GM23338 (cell line): ENCODE data around the gene TMEM131L. TPM values are rescaled to one million over a fixed set of nuclear protein-coding genes. Genes with fewer than 3 reads are reported as not detected.

Source experiments
- ATAC-seq: fragments of 200-7000 bp; cut with Tn5 transposase; 3 replicates; pipeline ENCODE4 v1.9.1; 2020
- DNase-seq: peaks from one replicate; pipeline ENCODE4 v3.0.0-alpha.2; 2015; ENCODE audit warnings: low spot score
- H2AFZ ChIP-seq: fragments of 200-600 bp; sonication (generic); 2 replicates; pipeline ENCODE4 v1.8.0; 2016; ENCODE audit warnings: antibody characterized with exemption, mild to moderate bottlenecking, moderate library complexity
- H3F3A ChIP-seq: fragments of 200-600 bp; sonication (generic); replicated peaks from 2 replicates; pipeline ENCODE4 v1.8.0; 2017; ENCODE audit warnings: antibody characterized with exemption, mixed run types, low read depth
- H3K27ac ChIP-seq: fragments of 200-600 bp; sonication (generic); 2 replicates; pipeline ENCODE4 v1.6.1; 2016; ENCODE audit warnings: low read depth
- H3K27me3 ChIP-seq: fragments of 200-600 bp; sonication (generic); 2 replicates; pipeline ENCODE4 v1.8.0; 2016; ENCODE audit warnings: mild to moderate bottlenecking, mixed run types, moderate library complexity; ENCODE audit not compliant: insufficient read depth
- H3K36me3 ChIP-seq: fragments of 200-600 bp; sonication (generic); 2 replicates; pipeline ENCODE4 v1.8.0; 2016; ENCODE audit warnings: mild to moderate bottlenecking; ENCODE audit not compliant: insufficient read depth
- H3K4me1 ChIP-seq: fragments of 200-600 bp; sonication (generic); 2 replicates; pipeline ENCODE4 v1.8.0; 2016; ENCODE audit warnings: mild to moderate bottlenecking, moderate library complexity; ENCODE audit not compliant: insufficient read depth
- H3K4me2 ChIP-seq: fragments of 200-600 bp; sonication (generic); 2 replicates; pipeline ENCODE4 v1.7.1; 2017; ENCODE audit warnings: mixed run types
- H3K4me3 ChIP-seq: fragments of 200-600 bp; sonication (generic); 2 replicates; pipeline ENCODE4 v1.6.1; 2016; ENCODE audit warnings: mixed run types
- H3K79me2 ChIP-seq: fragments of 200-600 bp; sonication (generic); replicated peaks from 2 replicates; pipeline ENCODE4 v1.8.0; 2017; ENCODE audit warnings: mild to moderate bottlenecking; ENCODE audit not compliant: insufficient read depth
- H3K9me2 ChIP-seq: fragments of 200-600 bp; sonication (generic); 2 replicates; pipeline ENCODE4 v1.8.0; 2017; ENCODE audit not compliant: insufficient read depth
- H4K20me1 ChIP-seq: fragments of 200-600 bp; sonication (generic); replicated peaks from 2 replicates; pipeline ENCODE4 v1.8.0; 2017; ENCODE audit warnings: mild to moderate bottlenecking; ENCODE audit not compliant: insufficient read depth
- H3K27ac Mint-ChIP-seq: 2 replicates; pipeline ENCODE4 v1.8.0; 2020; ENCODE audit warnings: inconsistent platforms, mild to moderate bottlenecking, moderate library complexity, mixed read lengths
- H3K27me3 Mint-ChIP-seq: 3 replicates; pipeline ENCODE4 v1.8.0; 2022; ENCODE audit warnings: low read depth, mild to moderate bottlenecking, moderate library complexity, mixed read lengths, inconsistent platforms; ENCODE audit not compliant: insufficient read depth, poor library complexity
- H3K36me3 Mint-ChIP-seq: 3 replicates; pipeline ENCODE4 v1.8.0; 2021; ENCODE audit warnings: low read depth, mild to moderate bottlenecking, inconsistent platforms, moderate library complexity, mixed read lengths
- H3K4me1 Mint-ChIP-seq: 3 replicates; pipeline ENCODE4 v1.8.0; 2020; ENCODE audit warnings: mild to moderate bottlenecking, inconsistent platforms, mixed read lengths
- H3K4me3 Mint-ChIP-seq: 3 replicates; pipeline ENCODE4 v1.8.0; 2021; ENCODE audit warnings: moderate library complexity, mild to moderate bottlenecking, inconsistent platforms, mixed read lengths
- H3K9me3 Mint-ChIP-seq: 3 replicates; pipeline ENCODE4 v1.8.0; 2020; ENCODE audit warnings: moderate library complexity, mild to moderate bottlenecking, inconsistent platforms, mixed read lengths
- CREB1 ChIP-seq: fragments of 250-450 bp; sonication (Bioruptor Pico); IDR thresholded peaks from 2 replicates; pipeline ENCODE4 v1.5.0; 2020; ENCODE audit warnings: low read depth, mild to moderate bottlenecking, moderate library complexity
- EZH2 ChIP-seq: fragments of 200-600 bp; sonication (generic); IDR thresholded peaks from one replicate; pipeline ENCODE4 v1.8.0; 2017; ENCODE audit warnings: antibody characterized with exemption, mild to moderate bottlenecking, low read depth; ENCODE audit not compliant: unreplicated experiment
- EZH2phosphoT487 ChIP-seq: fragments of 200-600 bp; sonication (generic); IDR thresholded peaks from one replicate; pipeline ENCODE4 v1.8.1; 2018; ENCODE audit warnings: antibody characterized with exemption; ENCODE audit not compliant: unreplicated experiment
- JUNB ChIP-seq: IDR thresholded peaks from one replicate; pipeline ENCODE4 v1.6.1; 2016; ENCODE audit warnings: antibody characterized with exemption; ENCODE audit not compliant: unreplicated experiment
- NANOG ChIP-seq: IDR thresholded peaks from 2 replicates; pipeline ENCODE4 v1.6.1; 2016; ENCODE audit warnings: antibody characterized with exemption, borderline replicate concordance
- POLR2AphosphoS5 ChIP-seq: IDR thresholded peaks from 2 replicates; pipeline ENCODE4 v1.6.1; 2016; ENCODE audit warnings: antibody characterized with exemption, low read depth
- STAT1 ChIP-seq: IDR thresholded peaks from one replicate; pipeline ENCODE4 v1.6.1; 2016; ENCODE audit warnings: antibody characterized with exemption; ENCODE audit not compliant: unreplicated experiment
- ZNF114 ChIP-seq: fragments of 250-450 bp; sonication (Bioruptor Pico); IDR thresholded peaks from 2 replicates; pipeline ENCODE4 v1.5.0; 2020; ENCODE audit warnings: mild to moderate bottlenecking, moderate library complexity
- ZNF331 ChIP-seq: fragments of 250-450 bp; sonication (Bioruptor Pico); IDR thresholded peaks from 2 replicates; pipeline ENCODE4 v1.5.0; 2020; ENCODE audit warnings: low read depth, mild to moderate bottlenecking, moderate library complexity
- polyA plus RNA-seq: library from polyadenylated mRNA; unstranded; fragments of >200 nt; fragmentation: Nextera tagmentation; extraction: Ambion mirVana; gene quantifications from 2 replicates; pipeline ENCODE4 v1.2.1, GENCODE V29; 2016
- total RNA-seq: library from RNA; depleted of rRNA; stranded (reverse); fragments of >200 nt; shearing (Covaris generic); gene quantifications from 2 replicates; pipeline ENCODE4 v1.2.3, GENCODE V29; 2014
- TF ChIP-seq, protein P1 (sequence below): fragments of 250-450 bp; sonication (Bioruptor Pico); IDR thresholded peaks from 2 replicates; pipeline ENCODE4 v1.5.0; 2020; ENCODE audit warnings: mild to moderate bottlenecking, moderate library complexity
- TF ChIP-seq, protein P2 (sequence below), 2 experiments: fragments of 200-600 bp in 1 of 2; sonication (generic) in 1 of 2; conservative IDR thresholded peaks; 2 replicates each; pipeline versions ENCODE4 v1.5.1 to v1.6.1; 2016 to 2017; ENCODE audit warnings: antibody characterized with exemption in 2 of 2, low read depth in 2 of 2, mild to moderate bottlenecking in 2 of 2, moderate library complexity in 1 of 2

The TMEM131L gene
- total and polyA plus RNA-seq, 2 experiments from 2014 or later = 11.1 to 32.2 TPM

DNA sequence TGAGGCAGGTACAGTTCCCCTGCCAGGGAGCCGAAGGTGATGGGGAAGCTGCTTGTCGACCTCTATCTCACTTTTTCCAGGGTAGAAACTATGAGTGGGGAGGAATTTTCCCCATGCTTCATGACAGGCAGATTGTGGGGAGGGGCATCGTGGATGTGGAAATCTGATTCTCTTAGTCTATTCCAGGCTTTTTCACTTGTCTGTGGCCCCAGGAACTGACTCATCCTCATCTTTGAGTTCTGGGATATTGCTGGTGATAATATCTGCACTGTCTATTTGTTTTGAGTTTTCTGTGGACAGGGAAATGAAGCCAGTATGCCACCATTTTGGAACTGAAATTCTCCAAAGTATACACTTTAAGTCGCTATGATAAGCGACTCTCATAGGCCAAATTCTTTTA lies 210.3 kb downstream of the TMEM131L start (continued):
- no peak for TF ChIP-seq ZNF114 (CRISPR knock-in tag)
- TF ChIP-seq STAT1 = no peak
- no peak for TF ChIP-seq JUNB
- no peak for TF ChIP-seq EZH2
- no peak for TF ChIP-seq CREB1 (CRISPR knock-in tag)

DNA sequence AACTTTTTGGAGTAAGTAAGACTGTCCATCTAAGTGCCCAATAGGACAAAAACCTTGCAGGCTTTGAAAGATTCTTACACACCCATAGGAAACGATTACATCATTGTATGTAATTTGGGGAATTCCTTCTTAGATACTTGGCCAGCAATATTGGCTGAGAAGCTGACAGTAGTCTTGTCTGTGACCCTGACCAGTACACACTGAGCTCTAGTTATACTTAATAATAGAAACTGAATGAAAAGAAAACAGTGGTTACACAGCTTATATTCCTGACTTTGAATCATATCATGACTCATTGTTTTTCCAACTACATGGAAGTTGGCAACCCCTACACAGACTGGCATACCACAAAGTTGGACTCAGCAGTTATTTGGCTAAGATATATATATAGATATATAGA lies 210.8 kb downstream of the TMEM131L start:
- H3K27me3 ChIP-seq = peaks cover 8% of the 10 kb centered on the region
- ATAC-seq (no peak), DNase-seq (no peak)
- no peaks in the 10 kb centered on the region for H3K36me3 ChIP-seq
- TF ChIP-seq POLR2AphosphoS5 (no peak), ZNF114 (CRISPR knock-in tag) (no peak), NANOG (no peak), ZNF331 (no peak), EZH2phosphoT487 (no peak), JUNB (no peak)
- TF ChIP-seq, protein P1, sequence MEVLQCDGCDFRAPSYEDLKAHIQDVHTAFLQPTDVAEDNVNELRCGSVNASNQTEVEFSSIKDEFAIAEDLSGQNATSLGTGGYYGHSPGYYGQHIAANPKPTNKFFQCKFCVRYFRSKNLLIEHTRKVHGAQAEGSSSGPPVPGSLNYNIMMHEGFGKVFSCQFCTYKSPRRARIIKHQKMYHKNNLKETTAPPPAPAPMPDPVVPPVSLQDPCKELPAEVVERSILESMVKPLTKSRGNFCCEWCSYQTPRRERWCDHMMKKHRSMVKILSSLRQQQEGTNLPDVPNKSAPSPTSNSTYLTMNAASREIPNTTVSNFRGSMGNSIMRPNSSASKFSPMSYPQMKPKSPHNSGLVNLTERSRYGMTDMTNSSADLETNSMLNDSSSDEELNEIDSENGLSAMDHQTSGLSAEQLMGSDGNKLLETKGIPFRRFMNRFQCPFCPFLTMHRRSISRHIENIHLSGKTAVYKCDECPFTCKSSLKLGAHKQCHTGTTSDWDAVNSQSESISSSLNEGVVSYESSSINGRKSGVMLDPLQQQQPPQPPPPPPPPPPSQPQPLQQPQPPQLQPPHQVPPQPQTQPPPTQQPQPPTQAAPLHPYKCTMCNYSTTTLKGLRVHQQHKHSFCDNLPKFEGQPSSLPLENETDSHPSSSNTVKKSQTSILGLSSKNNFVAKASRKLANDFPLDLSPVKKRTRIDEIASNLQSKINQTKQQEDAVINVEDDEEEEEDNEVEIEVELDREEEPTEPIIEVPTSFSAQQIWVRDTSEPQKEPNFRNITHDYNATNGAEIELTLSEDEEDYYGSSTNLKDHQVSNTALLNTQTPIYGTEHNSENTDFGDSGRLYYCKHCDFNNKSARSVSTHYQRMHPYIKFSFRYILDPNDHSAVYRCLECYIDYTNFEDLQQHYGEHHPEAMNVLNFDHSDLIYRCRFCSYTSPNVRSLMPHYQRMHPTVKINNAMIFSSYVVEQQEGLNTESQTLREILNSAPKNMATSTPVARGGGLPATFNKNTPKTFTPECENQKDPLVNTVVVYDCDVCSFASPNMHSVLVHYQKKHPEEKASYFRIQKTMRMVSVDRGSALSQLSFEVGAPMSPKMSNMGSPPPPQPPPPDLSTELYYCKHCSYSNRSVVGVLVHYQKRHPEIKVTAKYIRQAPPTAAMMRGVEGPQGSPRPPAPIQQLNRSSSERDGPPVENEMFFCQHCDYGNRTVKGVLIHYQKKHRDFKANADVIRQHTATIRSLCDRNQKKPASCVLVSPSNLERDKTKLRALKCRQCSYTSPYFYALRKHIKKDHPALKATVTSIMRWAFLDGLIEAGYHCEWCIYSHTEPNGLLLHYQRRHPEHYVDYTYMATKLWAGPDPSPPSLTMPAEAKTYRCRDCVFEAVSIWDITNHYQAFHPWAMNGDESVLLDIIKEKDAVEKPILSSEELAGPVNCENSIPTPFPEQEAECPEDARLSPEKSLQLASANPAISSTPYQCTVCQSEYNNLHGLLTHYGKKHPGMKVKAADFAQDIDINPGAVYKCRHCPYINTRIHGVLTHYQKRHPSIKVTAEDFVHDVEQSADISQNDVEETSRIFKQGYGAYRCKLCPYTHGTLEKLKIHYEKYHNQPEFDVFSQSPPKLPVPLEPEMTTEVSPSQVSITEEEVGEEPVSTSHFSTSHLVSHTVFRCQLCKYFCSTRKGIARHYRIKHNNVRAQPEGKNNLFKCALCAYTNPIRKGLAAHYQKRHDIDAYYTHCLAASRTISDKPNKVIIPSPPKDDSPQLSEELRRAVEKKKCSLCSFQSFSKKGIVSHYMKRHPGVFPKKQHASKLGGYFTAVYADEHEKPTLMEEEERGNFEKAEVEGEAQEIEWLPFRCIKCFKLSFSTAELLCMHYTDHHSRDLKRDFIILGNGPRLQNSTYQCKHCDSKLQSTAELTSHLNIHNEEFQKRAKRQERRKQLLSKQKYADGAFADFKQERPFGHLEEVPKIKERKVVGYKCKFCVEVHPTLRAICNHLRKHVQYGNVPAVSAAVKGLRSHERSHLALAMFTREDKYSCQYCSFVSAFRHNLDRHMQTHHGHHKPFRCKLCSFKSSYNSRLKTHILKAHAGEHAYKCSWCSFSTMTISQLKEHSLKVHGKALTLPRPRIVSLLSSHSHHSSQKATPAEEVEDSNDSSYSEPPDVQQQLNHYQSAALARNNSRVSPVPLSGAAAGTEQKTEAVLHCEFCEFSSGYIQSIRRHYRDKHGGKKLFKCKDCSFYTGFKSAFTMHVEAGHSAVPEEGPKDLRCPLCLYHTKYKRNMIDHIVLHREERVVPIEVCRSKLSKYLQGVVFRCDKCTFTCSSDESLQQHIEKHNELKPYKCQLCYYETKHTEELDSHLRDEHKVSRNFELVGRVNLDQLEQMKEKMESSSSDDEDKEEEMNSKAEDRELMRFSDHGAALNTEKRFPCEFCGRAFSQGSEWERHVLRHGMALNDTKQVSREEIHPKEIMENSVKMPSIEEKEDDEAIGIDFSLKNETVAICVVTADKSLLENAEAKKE = no peak
- TF ChIP-seq, protein P2, sequence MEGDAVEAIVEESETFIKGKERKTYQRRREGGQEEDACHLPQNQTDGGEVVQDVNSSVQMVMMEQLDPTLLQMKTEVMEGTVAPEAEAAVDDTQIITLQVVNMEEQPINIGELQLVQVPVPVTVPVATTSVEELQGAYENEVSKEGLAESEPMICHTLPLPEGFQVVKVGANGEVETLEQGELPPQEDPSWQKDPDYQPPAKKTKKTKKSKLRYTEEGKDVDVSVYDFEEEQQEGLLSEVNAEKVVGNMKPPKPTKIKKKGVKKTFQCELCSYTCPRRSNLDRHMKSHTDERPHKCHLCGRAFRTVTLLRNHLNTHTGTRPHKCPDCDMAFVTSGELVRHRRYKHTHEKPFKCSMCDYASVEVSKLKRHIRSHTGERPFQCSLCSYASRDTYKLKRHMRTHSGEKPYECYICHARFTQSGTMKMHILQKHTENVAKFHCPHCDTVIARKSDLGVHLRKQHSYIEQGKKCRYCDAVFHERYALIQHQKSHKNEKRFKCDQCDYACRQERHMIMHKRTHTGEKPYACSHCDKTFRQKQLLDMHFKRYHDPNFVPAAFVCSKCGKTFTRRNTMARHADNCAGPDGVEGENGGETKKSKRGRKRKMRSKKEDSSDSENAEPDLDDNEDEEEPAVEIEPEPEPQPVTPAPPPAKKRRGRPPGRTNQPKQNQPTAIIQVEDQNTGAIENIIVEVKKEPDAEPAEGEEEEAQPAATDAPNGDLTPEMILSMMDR (conservative IDR thresholded peaks at IDR 0.05; ENCODE audit: low read depth in 2 of 2) = no peak
- Mint-ChIP-seq H3K36me3 (no peaks in the 10 kb centered on the region), H3K9me3 (no peaks in the 10 kb centered on the region; the same call in 1 of the 3 replicates), H3K4me1 (no peaks in the 10 kb centered on the region), H3K4me3 (no peak overlapping the region), H3K27me3 (no peaks in the 10 kb centered on the region), H3K27ac (no peak overlapping the region)
- H3K4me1 ChIP-seq = no peaks in the 10 kb centered on the region
- H3F3A ChIP-seq = no peaks in the 10 kb centered on the region
- no peak overlapping the region for H3K4me2 ChIP-seq
- H3K9me2 ChIP-seq = no peaks in the 10 kb centered on the region
- no peaks in the 10 kb centered on the region for H3K79me2 ChIP-seq
- H2AFZ ChIP-seq = no peak overlapping the region
- H3K4me3 ChIP-seq = no peak overlapping the region
- no peak overlapping the region for H3K27ac ChIP-seq
- no peaks in the 10 kb centered on the region for H4K20me1 ChIP-seq
